Stomach (tissue), 4 donors: ENCODE results near the gene FAM114A1.

Experiments used
- CTCF ChIP-seq, 7 experiments: fragments of 450-650 bp in 4 of 7; fragments of 200-600 bp in 3 of 7; sonication (generic) in 3 of 7; IDR thresholded peaks; one replicate each; pipeline ENCODE4 v1.5.1; 2016 to 2019; ENCODE audit warnings: antibody characterized with exemption in 7 of 7, control low read depth in 2 of 7, mild to moderate bottlenecking in 1 of 7
- POLR2A ChIP-seq, 4 donors: fragments of 450-650 bp; IDR thresholded peaks; one replicate each; pipeline ENCODE4 v1.6.1; 2016; ENCODE audit warnings: antibody characterized with exemption in 4 of 4, control low read depth in 2 of 4, mild to moderate bottlenecking in 1 of 4, moderate library complexity in 1 of 4

GRCh38 chr4:38856524-38857337 is 10.9 kb upstream of the FAM114A1 start, which contains the start of gene TLR6:
- TF ChIP-seq CTCF (IDR thresholded peaks at IDR 0.05) (peak in 5 of 7 experiments; percentile 52 to 86 (median 70)), POLR2A (IDR thresholded peaks at IDR 0.05) (no peak)
